Fibroblast of peridontal ligament (primary cell): ENCODE measurements around the gene TOM1L1.
"Not testable (repeated sequence)": the region's sequence is repeated elsewhere in the genome, so short reads cannot be mapped to it uniquely, and the experiment has no call there.

Experiments used
- DNase-seq: peaks from one replicate; pipeline ENCODE4 v3.0.0-alpha.2; 2010; ENCODE audit errors: extremely low read depth

TOM1L1 gene

GRCh38 chr17:54900457-54901229 is at the start of gene TOM1L1:
Gene TOM1L1 (plus strand): TSS chr17:54900852. CDS start chr17:54900866, 14 bp downstream.
- DNase-seq: peak; percentile 49

- DNase-seq: no peak
These were observed 41.5 kb upstream of the TOM1L1 start for GRCh38 chr17:54859187-54859586.

GRCh38 chr17:54860617-54861470 is 39.8 kb upstream of the TOM1L1 start:
- DNase-seq: no peak

GRCh38 chr17:54861471-54861983 is 39.1 kb upstream of the TOM1L1 start:
- no peak for DNase-seq

GRCh38 chr17:54863176-54863575 is 37.5 kb upstream of the TOM1L1 start:
- DNase-seq: no peak

GRCh38 chr17:54864070-54864469 is 36.6 kb upstream of the TOM1L1 start:
- DNase-seq: no peak

GRCh38 chr17:54864636-54865356 is 35.9 kb upstream of the TOM1L1 start:
- DNase-seq: no peak

GRCh38 chr17:54867634-54868033 is 33.0 kb upstream of the TOM1L1 start:
- DNase-seq: no peak

GRCh38 chr17:54870671-54871175 is 29.9 kb upstream of the TOM1L1 start:
- DNase-seq: no peak

- DNase-seq: not testable (repeated sequence)
These were observed 24.7 kb upstream of the TOM1L1 start for GRCh38 chr17:54875906-54876305.

GRCh38 chr17:54876656-54877195 is 23.9 kb upstream of the TOM1L1 start:
- no peak for DNase-seq

GRCh38 chr17:54881255-54881972 is 19.2 kb upstream of the TOM1L1 start:
- DNase-seq: no peak

GRCh38 chr17:54882371-54882770 is 18.3 kb upstream of the TOM1L1 start:
- no peak for DNase-seq

GRCh38 chr17:54882950-54883349 is 17.7 kb upstream of the TOM1L1 start:
- no peak for DNase-seq

GRCh38 chr17:54883939-54884338 is 16.7 kb upstream of the TOM1L1 start:
- DNase-seq: no peak

GRCh38 chr17:54887787-54888186 is 12.9 kb upstream of the TOM1L1 start:
- DNase-seq: no peak

- DNase-seq: no peak
These were observed 12.4 kb upstream of the TOM1L1 start for GRCh38 chr17:54888254-54888653.

- DNase-seq: no peak
These were observed 11.7 kb upstream of the TOM1L1 start for GRCh38 chr17:54888981-54889380.

GRCh38 chr17:54891176-54891821 is 9.4 kb upstream of the TOM1L1 start:
- peak; percentile 86 for DNase-seq

GRCh38 chr17:54892360-54892759 is 8.3 kb upstream of the TOM1L1 start:
- DNase-seq: no peak
